NCI-H2227 treated with DMSO at 0.1 percent for 48 hours (cell line): ENCODE measurements around the gene ARHGEF12.

ENCODE experiments used
- DNase-seq: peaks from one replicate; lab custom pipeline; 2025; lab: John Stamatoyannopoulos, UW

Gene ARHGEF12

DNA sequence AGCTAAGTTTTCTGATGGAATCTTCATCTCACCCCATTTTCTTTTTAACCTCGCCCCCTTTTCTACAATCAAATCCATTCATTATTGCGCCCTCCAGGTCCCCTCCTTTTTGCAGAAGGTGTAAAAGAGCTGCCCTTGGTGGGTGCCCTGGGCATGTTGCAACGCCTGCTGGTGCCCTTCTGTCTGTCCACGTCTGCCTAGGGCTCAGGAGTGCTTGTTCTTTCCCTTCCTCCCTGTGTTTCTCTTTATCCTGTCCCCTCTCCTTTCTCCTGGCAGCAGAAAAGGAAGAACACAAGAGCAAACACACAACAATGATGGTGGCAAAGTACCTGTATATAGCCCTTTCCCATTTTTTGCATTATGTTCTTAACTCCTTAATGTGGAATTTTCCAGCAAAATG is 17.3 kb upstream of the ARHGEF12 start:
- no peak for DNase-seq

DNA sequence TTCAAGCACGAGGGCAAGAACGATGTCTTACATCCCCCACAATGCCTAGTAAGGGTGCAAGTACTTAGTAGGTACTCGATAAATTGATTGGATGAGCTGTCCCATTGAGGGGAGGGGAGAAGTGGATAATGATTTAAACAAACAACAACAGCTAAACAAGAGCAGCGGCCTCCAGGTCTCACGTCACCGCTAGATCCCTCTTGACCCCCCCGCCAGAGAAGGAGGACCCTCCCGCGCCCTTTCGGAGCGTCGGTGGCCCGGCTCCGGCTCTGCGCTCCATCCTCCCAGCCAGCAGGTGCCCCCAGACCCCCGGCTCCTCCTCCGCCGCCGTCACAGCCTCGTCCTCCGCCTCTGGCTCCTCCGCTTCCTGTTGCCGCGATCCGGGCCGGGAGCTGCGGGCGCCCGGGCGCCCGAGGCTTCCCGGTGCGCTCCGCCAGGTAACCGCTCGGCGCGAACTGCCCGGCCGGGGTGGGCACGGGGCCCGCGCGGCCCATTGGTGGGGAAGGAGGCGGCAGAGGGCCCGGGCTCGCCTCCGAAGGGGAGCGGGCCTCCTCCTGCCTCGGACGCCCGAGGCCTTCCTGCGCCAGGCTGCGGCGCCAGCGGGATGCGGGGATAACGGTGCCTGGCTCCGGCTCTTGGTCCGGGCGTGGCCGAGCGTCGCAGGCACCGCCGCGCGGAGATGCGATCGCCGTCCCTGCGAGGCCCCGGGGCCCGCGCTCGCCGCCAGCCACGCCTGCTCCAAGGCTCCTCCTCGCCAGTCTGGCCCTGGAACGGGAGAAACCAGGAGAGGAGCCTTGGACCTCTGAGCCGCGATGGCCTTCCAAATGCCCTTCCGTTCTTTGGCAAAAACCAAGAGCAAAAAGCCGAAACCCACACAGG is 11.0 kb upstream of the ARHGEF12 start, which contains the start of gene TLCD5:
TSS of gene TLCD5 (plus strand) at position 368 of the 879 bp plus-strand sequence. CDS start 2,143 bp downstream, outside the sequence.
- peak; percentile 39 for DNase-seq

DNA sequence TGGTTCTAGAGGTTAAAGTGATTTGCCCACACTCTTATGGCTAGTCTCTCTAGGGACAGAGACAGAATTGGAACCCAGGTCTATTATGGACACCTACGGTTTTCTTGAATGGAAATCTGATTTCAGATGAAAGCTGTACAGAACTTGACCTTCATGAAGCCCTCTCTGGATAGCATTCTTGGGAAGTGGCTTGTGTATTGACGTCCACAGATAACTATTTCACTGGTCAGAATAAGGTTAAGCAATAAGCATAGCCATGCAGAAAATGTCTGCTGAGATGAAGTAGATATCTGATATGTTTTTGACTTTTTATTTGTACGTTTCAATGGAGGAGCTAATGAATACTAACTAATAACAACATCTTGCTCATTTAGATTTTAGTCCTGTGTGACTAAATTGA is 10.0 kb upstream of the ARHGEF12 start:
- DNase-seq: no peak

DNA sequence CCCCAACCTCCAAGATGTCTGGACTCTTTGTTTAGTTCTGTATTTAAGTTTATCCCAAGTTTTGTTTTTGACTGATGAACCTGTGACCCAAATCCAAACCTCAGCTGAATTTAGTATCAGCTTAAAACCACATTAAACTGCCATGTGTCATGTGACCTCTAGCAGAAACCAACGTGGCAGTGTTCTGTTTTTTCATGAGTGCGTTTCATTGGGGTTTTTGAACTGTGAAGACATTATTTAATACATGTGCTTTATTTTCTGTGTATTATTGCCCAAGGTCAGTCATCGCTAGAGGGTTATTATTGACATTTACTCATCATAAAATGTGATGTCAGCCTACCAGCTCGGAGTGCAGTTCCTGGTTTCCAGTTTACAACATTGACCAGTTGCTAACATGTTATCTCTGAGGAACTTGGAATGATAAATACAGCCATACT is 9.3 kb upstream of the ARHGEF12 start:
- no peak for DNase-seq

DNA sequence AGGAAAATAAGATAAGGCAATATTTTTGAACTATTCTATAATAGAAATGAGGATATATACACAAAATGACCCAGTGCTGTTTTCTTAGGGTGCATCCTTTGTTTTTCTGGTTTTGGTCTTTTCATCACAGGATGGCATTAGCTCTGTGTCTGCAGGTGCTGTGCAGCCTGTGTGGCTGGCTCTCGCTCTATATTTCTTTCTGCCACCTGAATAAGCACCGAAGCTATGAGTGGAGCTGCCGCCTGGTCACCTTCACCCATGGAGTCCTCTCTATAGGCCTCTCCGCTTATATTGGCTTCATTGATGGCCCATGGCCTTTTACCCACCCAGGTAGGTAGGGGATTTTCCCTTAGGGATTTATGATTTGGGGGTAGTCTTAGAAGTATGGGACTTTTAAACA is 8.9 kb upstream of the ARHGEF12 start:
- no peak for DNase-seq

DNA sequence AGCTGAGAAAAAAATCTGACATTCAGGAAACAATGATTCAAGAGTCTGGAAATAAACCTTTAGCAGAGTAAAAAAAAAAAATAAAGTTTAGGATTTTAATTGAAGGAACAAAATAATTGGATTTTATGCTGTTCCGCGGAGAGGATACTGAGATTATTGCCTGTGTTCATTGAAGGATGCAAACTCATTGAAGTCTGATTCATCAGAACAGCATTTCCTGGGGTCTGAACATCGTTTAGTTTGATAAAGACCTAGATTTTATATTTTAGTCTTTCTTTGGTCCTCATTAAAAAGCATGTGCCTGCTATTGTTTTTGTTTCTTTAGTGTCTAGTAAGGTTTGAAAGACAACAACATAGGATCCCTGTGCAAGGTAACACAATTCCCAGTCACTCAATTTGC is 6.7 kb upstream of the ARHGEF12 start:
- DNase-seq: no peak

DNA sequence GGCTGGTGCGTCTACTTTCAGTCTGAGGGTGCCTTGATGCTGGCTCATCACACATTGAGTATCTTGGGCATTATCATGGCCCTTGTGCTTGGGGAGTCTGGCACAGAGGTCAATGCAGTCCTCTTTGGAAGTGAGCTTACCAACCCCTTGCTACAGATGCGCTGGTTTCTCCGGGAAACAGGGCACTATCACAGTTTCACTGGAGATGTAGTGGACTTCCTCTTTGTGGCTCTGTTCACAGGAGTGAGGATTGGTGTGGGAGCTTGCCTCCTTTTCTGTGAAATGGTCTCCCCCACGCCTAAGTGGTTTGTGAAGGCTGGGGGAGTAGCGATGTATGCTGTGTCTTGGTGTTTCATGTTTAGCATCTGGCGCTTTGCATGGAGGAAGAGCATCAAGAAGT is 6.2 kb upstream of the ARHGEF12 start:
- no peak for DNase-seq

DNA sequence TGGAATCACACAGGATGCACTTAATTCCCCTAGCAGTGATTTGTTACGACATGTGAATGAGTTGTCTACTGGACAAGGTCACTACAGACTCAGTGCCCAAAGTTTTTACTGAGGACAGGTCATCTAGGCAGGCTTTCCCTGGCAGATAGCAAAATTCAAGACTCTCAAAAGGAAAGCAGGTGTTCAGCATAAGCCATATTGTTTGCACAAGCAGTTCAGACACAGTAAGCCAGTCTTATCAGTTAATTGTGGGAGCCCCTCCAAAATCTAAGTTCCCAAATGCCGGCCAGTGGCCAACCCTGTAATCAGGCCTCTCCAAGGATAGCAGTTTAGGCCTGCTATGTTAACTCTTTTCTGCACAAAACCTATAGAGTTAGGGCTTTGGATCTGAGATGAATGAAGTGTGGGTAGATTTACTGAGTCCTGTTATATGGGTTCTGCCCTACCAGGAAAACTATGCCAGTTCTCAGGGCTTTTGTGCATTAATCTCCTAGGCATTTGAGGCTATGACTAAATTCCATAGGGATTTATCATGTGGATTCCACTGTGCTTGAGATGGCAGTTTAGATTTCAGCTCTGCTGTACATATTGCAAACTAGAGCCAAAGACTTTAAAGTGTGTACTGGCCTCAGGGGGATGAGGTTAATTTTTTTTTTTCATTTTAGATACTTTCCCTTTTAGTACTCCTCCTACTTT is 4.8 kb upstream of the ARHGEF12 start:
- DNase-seq: no peak

DNA sequence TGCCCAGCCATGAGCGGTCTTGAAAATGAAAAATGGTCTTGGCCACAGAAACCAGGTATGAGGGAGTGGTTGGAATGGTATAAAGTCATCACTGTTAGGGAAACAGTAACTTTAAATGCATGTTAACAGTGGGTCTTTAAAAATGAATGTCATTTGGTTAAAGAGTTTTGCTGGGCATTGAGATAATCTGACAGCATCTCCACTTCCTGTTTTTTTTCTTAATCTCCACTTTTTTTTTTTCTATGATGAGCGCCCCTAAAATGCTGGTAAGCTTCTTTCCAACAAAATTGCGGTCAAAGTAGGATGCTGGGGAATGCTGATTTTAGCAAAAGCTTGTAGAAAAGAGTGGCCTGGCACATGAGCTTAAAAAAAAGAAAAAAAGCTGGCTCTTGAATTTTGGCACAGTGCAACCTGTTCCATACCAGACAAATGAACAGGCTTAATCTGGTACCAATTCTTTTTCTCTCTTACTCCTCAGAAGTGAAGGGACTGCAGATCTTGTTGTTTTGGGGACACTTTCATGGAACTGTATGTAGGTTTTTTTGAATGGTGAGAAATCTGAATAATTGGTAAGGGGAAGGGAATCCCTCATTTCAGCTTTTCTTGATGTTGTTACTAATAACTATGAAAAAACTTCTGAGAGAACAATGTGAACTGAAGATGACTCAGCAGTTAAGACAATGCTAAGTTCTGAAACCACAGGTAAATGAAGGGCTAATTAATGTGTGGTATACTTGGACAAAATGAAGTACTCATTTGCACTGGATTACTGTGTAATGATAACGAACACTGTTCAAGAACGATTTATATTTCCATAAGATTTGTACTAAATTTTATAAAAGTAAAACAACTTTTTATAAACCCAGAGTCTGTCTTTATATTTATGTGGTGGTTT is 3.1 kb upstream of the ARHGEF12 start:
- no peak for DNase-seq

DNA sequence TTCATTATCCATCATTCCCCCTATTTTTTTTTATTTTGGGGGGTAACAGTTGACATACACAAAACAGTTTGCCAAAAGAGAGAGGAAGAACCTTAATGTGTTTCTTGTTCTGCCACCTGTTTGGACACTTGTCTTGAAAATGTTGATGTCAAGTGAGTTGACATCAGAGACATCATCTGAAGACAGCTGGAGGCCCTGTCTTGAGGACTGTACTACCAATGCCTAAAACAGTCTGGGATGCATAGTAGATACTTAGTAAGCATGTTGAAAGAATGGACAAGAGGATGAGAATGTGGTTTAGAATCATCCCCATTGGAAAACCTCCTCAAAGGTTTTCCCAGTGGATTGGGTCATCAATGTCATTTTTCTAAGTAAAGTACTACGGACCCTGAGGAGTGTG is 2.4 kb upstream of the ARHGEF12 start:
- DNase-seq: no peak

DNA sequence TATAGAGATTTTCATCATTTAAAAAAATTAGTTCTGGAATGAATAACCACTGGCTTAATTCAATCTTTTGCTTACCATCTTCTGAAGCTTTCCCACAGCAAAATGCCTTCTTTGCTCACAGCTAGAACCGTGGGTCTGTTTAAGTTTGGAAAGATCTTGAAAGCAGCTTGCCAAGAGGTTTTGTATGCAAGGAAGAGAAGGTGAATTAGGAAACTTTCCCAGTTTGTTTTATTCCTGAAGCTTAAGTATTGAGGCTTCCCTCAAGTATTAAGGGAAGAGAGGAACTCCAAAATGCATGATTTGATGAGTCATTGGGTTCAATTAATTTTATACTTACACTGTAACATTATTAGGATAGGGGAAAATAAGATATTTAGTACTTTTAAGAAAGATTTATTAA is 1.9 kb upstream of the ARHGEF12 start:
- no peak for DNase-seq

DNA sequence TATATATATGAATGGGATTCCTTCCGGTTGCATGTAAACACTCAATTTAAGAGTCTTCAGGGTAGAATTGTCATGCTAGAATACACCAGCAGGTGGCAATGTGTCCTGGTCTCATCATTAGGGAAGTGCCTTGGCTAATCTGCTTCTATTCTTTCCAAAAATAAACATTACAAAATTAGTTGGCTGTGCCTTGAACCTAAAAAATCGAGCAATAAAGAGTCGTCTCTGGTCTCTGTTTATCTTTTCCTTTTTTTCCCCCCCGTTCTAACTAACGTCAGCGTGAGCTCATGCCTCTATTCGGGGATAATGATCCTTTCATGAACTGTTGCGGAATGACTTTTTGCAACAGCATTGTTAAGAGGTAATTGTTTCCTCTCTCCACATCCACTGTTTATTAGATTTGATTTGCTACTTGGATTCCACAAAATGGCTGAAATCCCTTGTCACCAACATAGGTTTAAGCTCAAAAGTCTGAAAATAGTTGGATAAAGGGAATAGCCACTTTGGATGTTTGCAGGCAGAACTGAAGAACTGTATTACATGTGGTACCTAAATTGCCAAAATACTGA is 1.2 kb upstream of the ARHGEF12 start:
- peak; percentile 47 for DNase-seq

DNA sequence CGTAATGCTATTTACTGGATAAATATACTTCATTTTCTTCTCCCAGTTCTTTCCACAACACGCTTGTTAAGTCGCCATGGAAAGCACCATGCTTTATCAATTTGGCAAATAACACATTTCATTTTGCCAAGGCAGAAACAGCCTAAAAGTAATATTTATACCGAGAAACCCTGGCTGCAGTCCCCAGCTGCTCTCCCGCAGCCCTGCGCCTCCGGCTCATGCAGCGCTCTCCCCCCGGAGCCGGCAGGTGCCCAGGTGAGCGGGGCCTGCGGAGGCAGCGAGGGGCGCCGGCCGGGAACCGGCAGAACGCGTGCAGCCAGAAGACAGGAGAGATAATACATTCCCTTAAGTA is 681 bp upstream of the ARHGEF12 start:
- DNase-seq: no peak

DNA sequence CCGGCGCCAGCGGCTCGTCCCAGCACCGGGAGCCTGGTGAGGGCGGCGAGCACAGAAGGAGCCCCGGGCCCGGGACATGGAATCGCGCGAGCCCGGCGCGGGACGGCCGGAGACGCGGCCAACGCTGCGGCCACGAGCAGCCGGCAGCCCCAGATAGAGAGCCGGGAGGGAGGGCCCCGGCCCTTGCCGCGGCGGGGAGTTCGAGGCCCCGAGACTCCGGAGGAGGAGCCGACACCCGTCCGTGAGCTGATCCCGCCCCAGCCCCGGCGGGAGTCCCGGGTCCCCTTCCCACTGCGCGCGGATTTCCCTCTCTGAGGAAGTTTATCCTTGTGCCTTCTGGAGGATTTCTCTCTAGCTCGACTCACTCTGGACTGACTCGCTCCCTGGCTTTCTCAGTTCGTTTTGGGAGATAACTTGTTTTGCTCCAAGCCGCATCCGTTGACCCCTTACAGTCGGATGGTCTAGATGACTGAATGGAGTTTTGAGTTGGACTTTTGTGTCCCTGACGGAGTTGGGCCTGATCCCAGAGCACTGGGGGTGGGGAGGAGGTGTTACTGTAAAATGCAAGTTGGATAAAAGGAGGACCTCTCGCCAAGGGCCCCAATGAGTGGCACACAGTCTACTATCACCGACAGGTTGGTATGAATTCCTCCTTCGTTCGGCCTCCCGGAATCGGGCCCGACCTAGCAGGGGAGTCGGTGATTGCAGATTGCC is 585 bp downstream of the ARHGEF12 start:
- DNase-seq: no peak

DNA sequence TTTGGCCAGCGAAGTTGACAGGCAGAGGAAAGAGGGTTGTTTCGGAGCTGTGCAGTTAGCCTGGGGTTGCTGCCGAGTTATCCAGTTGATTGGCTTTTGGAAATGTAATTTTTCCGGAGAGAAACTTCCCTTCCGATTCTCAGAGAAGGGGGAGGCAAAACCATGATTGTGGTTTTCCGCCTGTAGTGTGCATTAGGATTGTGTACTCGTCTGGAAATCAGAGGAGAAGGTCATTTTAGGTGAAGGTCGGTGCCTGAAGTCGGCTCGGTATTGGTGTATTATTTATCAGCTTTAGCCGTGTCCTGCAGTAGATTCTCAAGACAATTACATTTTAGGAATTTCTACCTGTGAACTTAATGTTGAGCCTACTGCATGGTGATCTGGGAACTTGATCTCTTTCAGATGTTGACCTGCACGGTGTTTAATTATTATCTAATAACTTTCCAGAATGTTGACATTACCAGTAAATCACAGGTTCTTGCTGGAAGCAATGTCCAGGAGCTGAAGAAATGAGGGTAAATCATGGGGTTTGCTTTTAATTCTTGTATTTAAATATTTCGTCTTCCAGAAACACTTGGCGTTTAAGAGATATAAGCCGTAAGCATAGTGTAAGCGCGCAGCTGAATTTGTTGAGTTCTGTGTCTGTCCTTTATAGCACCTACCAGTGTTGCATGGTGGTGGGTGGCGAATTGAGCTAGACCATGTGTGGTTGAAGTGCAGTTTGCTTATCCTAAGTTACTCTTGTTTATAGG is 1.3 kb downstream of the ARHGEF12 start:
- DNase-seq: peak; percentile 24

DNA sequence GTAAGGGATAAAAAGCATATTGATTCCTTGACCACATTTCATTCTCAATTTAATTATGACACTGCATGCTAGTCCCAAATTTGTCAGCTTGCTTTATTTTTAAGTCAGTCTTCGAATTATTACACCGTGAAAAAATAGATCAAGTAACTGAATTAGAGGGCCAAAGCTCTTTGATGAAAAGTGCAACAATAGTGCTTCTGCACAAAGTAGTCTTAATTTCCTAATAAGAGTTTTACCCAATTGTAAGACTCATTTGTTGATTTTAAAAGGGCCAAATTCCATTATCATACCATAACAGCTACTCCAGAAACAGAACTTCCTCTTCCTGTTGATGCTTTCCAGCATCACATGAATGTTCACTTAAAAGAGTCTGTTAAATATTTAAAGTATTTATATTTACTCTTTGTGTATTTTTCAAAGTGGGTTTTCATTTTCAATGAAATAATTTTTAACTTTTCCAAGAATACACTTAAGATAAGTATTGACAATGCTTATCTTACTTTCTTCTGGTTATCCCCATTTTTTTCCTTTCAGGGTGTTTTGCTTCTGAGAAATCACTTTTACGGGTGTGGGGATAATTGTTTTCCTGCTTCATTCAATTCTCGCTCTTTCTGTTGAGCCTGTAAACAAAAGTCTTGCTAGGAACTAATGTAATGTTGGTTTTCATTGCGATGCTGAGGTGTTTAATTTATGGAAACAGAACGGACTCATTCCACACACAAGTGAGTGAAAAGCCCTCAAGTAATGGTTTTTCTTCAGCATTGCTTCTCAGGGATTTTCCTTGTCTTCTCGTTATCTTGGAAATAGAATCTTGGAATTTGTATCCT is 2.1 kb downstream of the ARHGEF12 start:
- DNase-seq: no peak

DNA sequence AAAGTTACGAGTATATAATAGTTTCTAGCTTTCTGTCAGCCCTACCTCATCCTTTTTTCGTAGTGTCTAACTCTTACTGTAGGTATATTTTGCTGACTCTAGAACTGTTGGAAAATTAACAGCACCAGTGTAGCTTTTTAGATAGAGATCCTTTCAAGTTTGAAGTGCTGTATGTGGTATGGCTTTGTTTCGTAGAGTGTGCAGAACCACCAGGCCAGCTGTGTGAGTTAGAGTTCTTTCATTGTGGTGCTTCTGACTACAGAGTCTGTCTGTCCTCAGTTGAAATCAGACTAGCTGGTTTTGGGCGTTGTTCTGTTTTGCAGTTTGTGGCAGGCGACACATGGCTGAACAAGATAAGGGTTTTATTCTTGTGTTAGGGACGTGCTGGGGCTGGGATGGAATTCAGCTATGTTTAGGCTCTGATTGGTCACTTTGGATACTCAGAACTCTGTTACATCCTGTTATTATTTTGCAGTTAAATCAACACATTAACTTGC is 3.2 kb downstream of the ARHGEF12 start:
- no peak for DNase-seq

DNA sequence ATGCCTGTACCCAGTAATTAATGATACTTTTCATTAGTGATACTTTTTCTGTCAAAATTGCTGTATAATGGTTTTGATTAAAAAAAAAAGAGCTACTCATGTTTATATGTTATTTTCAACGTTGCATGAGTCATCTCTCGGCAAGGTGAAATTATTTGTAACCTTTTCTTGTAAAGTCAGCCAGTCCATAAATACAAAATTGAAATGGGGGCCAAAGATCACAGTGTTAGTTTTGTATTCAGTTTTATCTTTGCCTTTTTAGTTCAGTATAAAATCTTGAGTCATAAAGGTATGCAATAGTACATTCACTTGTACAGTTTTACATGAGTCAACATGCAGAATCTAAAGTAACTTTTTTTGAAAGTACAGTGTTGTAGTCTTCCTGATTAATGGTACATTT is 4.3 kb downstream of the ARHGEF12 start:
- DNase-seq: no peak

DNA sequence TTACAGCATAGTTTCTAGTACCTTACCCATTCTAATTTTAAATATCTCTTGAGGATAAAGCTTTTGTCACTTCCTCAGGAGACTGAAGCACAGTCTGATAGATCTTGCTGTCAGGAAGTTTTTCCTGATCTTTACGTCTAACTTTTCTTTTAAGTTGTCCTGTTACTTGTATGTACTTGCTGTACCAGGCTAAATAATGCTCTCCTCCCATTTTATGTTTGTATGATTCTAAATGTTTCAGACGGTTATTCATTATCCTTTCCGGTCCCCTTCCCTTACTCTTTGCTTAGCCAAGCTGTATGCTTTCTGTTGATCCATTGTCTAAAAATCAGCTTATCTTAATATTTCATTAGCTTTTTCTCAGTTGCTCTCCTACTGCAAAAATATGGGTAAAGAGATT is 6.0 kb downstream of the ARHGEF12 start:
- no peak for DNase-seq

DNA sequence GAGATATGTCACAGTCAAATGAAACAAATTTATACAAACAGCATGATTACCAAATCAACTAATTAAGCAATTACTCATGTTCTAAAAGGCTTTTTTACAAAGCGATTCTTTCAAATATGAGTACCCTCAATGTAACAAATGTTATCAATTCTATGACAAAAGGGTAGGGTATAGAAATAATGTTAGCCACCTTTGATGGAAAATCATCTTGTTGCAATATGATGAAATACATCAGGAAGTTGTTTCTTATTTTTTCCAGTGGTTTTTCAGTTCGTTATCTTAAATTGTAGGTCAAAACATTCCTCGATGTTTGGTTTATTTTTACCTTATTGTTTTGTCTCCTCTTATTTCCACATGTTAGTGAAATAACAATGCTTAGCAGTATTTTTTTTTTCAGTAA is 6.5 kb downstream of the ARHGEF12 start:
- no peak for DNase-seq
